GM19463 (cell line): ENCODE results near the gene BUD13.

Experiments
- ATAC-seq: cut with Tn5 transposase; IDR thresholded peaks from one replicate; pipeline ENCODE4 v1.9.1; 2021; ENCODE audit warnings: mild to moderate bottlenecking, moderate library complexity; ENCODE audit not compliant: unreplicated experiment

BUD13 gene

GRCh38 chr11:116792869-116793771, 20.3 kb upstream of the BUD13 start:
- no peak for ATAC-seq

GRCh38 chr11:116792144-116792868, 19.5 kb upstream of the BUD13 start:
- no peak for ATAC-seq

- no peak for ATAC-seq
Observed at GRCh38 chr11:116791813-116792143, 19.0 kb upstream of the BUD13 start, which contains the start of gene APOA5. APOA5 (minus strand) TSS chr11:116791879; CDS start chr11:116791860, 19 bp downstream.

- ATAC-seq, result no peak
Observed at GRCh38 chr11:116791002-116791812, 18.4 kb upstream of the BUD13 start.

- no peak for ATAC-seq
Observed at GRCh38 chr11:116790167-116791001, 17.6 kb upstream of the BUD13 start.

- ATAC-seq, result no peak
Observed at GRCh38 chr11:116788975-116789374, 16.2 kb upstream of the BUD13 start.

- ATAC-seq, result no peak
Observed at GRCh38 chr11:116788534-116788933, 15.7 kb upstream of the BUD13 start.

GRCh38 chr11:116787786-116788486, 15.1 kb upstream of the BUD13 start, which contains the start of gene ZPR1:
ZPR1 (minus strand) TSS chr11:116788023; CDS start chr11:116787990, 33 bp downstream.
- peak; percentile 95 for ATAC-seq

- ATAC-seq, result no peak
Observed at GRCh38 chr11:116787436-116787785, 14.6 kb upstream of the BUD13 start.

GRCh38 chr11:116786966-116787365, 14.2 kb upstream of the BUD13 start:
- ATAC-seq, result no peak

GRCh38 chr11:116786326-116786725, 13.5 kb upstream of the BUD13 start:
- no peak for ATAC-seq

- ATAC-seq, result no peak
Observed at GRCh38 chr11:116782728-116783127, 9.9 kb upstream of the BUD13 start.

GRCh38 chr11:116778556-116778955, 5.8 kb upstream of the BUD13 start:
- no peak for ATAC-seq

- no peak for ATAC-seq
Observed at GRCh38 chr11:116777056-116777455, 4.3 kb upstream of the BUD13 start.

GRCh38 chr11:116776522-116776984, 3.8 kb upstream of the BUD13 start:
- ATAC-seq, result no peak

GRCh38 chr11:116775975-116776374, 3.2 kb upstream of the BUD13 start:
- ATAC-seq, result no peak

- ATAC-seq, result no peak
Observed at GRCh38 chr11:116774661-116775060, 1.9 kb upstream of the BUD13 start.

- ATAC-seq, result peak; percentile 9
Observed at GRCh38 chr11:116773203-116774097, 663 bp upstream of the BUD13 start.

- no peak for ATAC-seq
Observed at GRCh38 chr11:116771935-116772334, 852 bp downstream of the BUD13 start.
